Right ventricle myocardium inferior (tissue), 1 donor: ENCODE measurements around the gene ARHGAP24. TPM values are rescaled to one million over a fixed set of nuclear protein-coding genes. Genes with fewer than 3 reads are reported as not detected.
"Not testable (repeated sequence)": the region's sequence is repeated elsewhere in the genome, so short reads cannot be mapped to it uniquely, and the experiment has no call there.

Source experiments
- ATAC-seq: fragments of 200-7000 bp; cut with Tn5 transposase; one replicate; pipeline ENCODE4 v1.9.1; 2020; ENCODE audit warnings: mild to moderate bottlenecking, moderate library complexity
- DNase-seq: peaks from one replicate; pipeline ENCODE4 v3.0.0; 2021; ENCODE audit errors: missing footprints
- intact Hi-C: fragments of 100-400 bp; cut with DNase I; formaldehyde crosslinking; loops from one replicate; pipeline ENCODE4 v1.11.0; 2022
- total RNA-seq: library from RNA; stranded (reverse); fragmentation: NEBNext Ultra II Directional; extraction: Animal tissue kit (Norgen Biotek cat#: 25700); gene quantifications from one replicate; pipeline ENCODE4 v1.2.1, GENCODE V29; 2021
- donor health status: DM: no; HTN: yes; CAD: no; lungs with severe emphysema.

ARHGAP24 gene
- total RNA-seq, 1 donor from 2014 or later = 10.6 TPM

GRCh38 chr4:85510632-85510984 is 35.7 kb downstream of the ARHGAP24 start:
- no peak for ATAC-seq
- no peak for DNase-seq
- intact Hi-C loops = no loop called here

- intact Hi-C loops = no loop called here
- ATAC-seq = no peak
- DNase-seq = no peak
Measured at GRCh38 chr4:85512446-85513205, 37.7 kb downstream of the ARHGAP24 start.

GRCh38 chr4:85514117-85514516 is 39.2 kb downstream of the ARHGAP24 start:
- intact Hi-C loops = no loop called here
- peak; percentile 34 for ATAC-seq
- DNase-seq = no peak

GRCh38 chr4:85514783-85515182 is 39.8 kb downstream of the ARHGAP24 start:
- intact Hi-C loops = no loop called here
- no peak for DNase-seq

GRCh38 chr4:85515701-85516100 is 40.8 kb downstream of the ARHGAP24 start:
- intact Hi-C loops = no loop called here
- DNase-seq (no peak), ATAC-seq (no peak)

More at GRCh38 chr4:85514783-85515182, 39.8 kb downstream of the ARHGAP24 start:
- peak; percentile 45 for ATAC-seq

- intact Hi-C loops, ATAC-seq: not testable (repeated sequence)
Measured at GRCh38 chr4:85518526-85518925, 43.6 kb downstream of the ARHGAP24 start.

GRCh38 chr4:85520765-85521749 is 46.1 kb downstream of the ARHGAP24 start:
- DNase-seq (no peak), ATAC-seq (peak; percentile 88)
- intact Hi-C loops = no loop called here

More at GRCh38 chr4:85518526-85518925, 43.6 kb downstream of the ARHGAP24 start:
- not testable (repeated sequence) for DNase-seq

- ATAC-seq = no peak
- intact Hi-C loops = no loop called here
- no peak for DNase-seq
Measured at GRCh38 chr4:85522277-85522676, 47.3 kb downstream of the ARHGAP24 start.

- intact Hi-C loops = no loop called here
- DNase-seq (no peak), ATAC-seq (no peak)
Measured at GRCh38 chr4:85522836-85523235, 47.9 kb downstream of the ARHGAP24 start.

- ATAC-seq (no peak), DNase-seq (no peak)
- intact Hi-C loops = no loop called here
Measured at GRCh38 chr4:85527815-85528214, 52.9 kb downstream of the ARHGAP24 start.

- intact Hi-C loops = no loop called here
- no peak for ATAC-seq
- no peak for DNase-seq
Measured at GRCh38 chr4:85531560-85532341, 56.8 kb downstream of the ARHGAP24 start.

GRCh38 chr4:85534120-85534519 is 59.2 kb downstream of the ARHGAP24 start:
- no peak for ATAC-seq
- intact Hi-C loops = no loop called here
- DNase-seq = no peak

GRCh38 chr4:85543832-85544231 is 68.9 kb downstream of the ARHGAP24 start:
- intact Hi-C loops = no loop called here
- DNase-seq (no peak), ATAC-seq (no peak)

- no peak for ATAC-seq
- no peak for DNase-seq
- intact Hi-C loops = no loop called here
Measured at GRCh38 chr4:85544751-85545150, 69.8 kb downstream of the ARHGAP24 start.

GRCh38 chr4:85548116-85548515 is 73.2 kb downstream of the ARHGAP24 start:
- DNase-seq (no peak), ATAC-seq (no peak)
- intact Hi-C loops = no loop called here

GRCh38 chr4:85548841-85549240 is 73.9 kb downstream of the ARHGAP24 start:
- ATAC-seq (no peak), DNase-seq (no peak)
- intact Hi-C loops = no loop called here

- ATAC-seq (no peak), DNase-seq (no peak)
- intact Hi-C loops = no loop called here
Measured at GRCh38 chr4:85555206-85555605, 80.3 kb downstream of the ARHGAP24 start.

GRCh38 chr4:85556283-85556682 is 81.3 kb downstream of the ARHGAP24 start:
- intact Hi-C loops = no loop called here
- DNase-seq = no peak
- ATAC-seq = peak; percentile 23
